ENCODE measurements around the gene TRIM74.
"Not testable (repeated sequence)": the region's sequence is repeated elsewhere in the genome, so short reads cannot be mapped to it uniquely, and the experiment has no call there.

The TRIM74 gene

DNA sequence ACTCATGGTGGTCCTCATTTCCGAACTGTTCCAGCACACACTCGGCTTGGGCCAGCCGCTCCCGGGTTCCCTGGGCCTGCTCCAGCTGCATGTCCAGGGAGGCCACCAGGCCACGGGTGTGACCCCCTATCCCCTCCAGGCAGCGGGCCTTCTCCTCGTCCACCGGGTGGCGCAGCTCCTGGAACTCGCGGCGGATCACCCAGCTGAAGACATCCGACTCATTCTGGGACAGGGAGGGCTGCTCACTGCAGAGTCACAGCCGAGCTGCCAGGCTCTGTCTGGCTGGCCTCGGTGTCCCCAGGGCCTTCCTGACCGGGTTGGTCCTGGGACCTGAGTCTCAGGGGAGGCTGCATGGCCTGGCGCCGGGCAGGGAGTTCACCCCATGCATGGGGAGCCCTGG is 9.2 kb downstream of the TRIM74 start:
- H3K4me3 ChIP-seq (ENCODE audit: low read length), result not testable (repeated sequence)

DNA sequence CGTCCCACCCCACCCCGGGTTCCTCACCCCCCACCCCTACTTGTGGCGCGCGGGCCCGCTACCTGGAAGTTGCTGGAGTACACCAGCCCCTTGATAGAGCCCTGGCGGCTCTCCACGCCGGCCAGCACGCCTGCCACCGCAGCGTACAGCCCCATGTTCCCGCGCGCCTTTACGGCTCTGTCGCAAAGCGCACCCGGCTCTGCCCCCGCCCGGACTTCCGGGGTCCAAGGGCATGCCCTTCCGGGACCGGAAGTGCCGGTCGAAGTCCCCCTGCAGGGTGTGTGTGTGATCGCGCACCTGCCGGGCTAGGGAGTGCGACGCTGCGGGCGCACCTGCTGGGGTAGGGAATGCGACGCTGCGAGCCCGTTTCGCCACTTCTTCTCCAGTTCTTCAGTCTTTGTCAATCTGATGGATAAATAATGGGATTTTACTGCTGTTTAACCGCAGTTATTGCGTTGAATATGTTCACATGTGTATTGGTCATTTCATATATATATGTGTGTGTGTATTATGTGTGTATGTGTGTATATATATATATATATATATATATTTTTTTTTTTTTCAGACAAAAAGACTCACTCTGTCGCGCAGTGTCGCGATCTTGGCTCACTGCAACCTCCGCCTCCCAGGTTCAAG is 14.6 kb downstream of the TRIM74 start:
- H3K4me3 ChIP-seq (ENCODE audit: low read length), result not testable (repeated sequence)

- peak overlapping the region; percentile 62; the same call in 1 of the 2 replicates for H3K4me3 ChIP-seq (ENCODE audit: low read length)
These were observed 15.2 kb downstream of the TRIM74 start for GRCh38 chr7:72953901-72954562.

DNA sequence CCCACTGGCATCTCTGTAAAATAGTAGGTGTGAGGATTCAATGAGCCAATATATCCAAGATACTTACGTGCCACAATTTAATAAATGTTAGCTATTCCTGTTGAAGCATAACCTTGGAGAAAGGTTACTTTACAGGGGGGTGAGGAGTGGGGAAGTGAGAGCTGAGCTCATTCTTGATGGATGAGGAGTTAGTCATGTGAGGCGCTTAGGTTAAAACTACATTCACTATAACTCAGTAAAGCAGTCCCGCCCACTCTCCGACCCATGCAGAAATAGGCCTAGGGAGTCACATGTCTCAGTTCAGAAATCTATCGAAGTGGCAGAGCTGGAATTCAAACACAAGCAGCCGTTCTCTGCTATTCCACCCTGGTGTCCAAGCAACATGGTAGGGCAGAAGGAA is 18.8 kb downstream of the TRIM74 start:
- H3K4me3 ChIP-seq (ENCODE audit: low read length), result not testable (repeated sequence)

GRCh38 chr7:72949686-72950085 is 19.6 kb downstream of the TRIM74 start:
- not testable (repeated sequence) for H3K4me3 ChIP-seq (ENCODE audit: low read length)

- not testable (repeated sequence) for H3K4me3 ChIP-seq (ENCODE audit: low read length)
These were observed 20.0 kb downstream of the TRIM74 start for GRCh38 chr7:72949276-72949675.

DNA sequence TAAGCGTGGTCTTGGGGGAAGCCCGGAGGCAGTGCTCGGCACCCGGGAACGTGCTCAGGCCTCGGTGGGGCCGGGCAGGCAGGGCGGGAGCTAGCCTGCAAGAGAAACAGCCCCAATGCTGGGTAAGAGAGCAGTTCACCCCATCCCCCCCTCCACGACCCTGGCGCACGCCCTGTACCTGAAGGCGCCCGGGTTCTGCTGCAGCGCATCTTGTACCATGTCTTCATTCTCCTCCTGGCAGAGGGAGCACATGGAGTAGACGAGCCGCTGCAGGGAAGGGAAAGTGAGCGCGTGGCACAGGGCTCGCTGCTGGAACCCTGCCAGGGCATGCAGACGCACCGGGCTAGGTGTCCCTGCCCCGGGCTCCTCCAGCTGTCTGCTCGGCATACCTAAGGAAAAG is 20.6 kb downstream of the TRIM74 start:
- H3K4me3 ChIP-seq (ENCODE audit: low read length), result not testable (repeated sequence)

DNA sequence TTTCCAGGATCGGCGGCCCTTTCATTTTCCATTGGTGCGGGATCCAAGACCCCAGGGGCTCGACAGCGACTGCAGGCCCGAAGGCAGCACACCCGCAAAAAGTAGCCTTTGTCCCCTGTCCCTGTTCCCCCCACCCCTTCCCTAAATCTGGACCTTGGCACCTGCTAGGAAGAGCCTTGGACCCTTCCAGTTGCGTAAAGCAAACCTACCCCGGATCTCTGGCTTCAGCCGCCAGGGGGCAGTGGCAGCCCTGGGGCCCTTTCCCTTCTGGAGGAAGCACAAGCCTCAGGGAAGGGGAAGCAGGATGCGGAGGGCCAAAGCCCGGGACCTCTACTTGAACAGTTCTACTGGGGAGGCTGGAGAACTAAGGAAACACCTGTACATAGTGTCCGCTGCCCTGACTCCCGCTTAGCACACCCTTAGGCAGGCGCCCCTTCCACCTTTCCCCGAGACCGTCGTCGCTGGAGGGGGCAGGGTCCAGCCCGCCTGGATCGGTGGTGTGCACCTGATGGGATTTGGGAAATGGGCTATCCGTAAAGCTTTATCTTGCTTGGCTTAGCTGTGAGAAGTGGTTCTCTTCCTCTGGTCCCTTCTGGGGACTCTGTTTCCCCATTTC is 23.0 kb downstream of the TRIM74 start:
- not testable (repeated sequence) for H3K4me3 ChIP-seq (ENCODE audit: low read length)

DNA sequence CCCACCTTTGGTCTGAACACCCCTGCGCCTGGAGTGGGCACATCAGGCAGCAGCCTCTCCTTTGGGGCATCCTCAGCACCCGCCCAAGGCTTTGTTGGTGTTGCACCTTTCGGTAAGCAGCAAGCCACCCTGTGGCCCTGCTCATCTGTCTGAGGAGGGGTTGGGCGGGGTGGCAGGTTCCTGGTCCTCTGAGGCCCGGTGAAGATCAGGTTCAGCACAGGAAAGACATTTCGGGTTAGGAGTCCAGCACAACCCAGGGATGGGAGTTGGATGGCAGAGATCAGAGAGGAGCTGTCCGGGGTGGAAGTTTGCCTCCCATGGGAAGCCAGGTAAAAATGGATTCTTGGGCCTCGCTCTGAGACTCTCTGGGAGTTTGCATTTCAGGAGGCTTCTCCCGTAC is 23.7 kb downstream of the TRIM74 start:
- not testable (repeated sequence) for H3K4me3 ChIP-seq (ENCODE audit: low read length)

- not testable (repeated sequence) for H3K4me3 ChIP-seq (ENCODE audit: low read length)
These were observed 24.3 kb downstream of the TRIM74 start for GRCh38 chr7:72944937-72945336.

GRCh38 chr7:72942956-72943355 is 26.3 kb downstream of the TRIM74 start:
- H3K4me3 ChIP-seq (ENCODE audit: low read length), result not testable (repeated sequence)

DNA sequence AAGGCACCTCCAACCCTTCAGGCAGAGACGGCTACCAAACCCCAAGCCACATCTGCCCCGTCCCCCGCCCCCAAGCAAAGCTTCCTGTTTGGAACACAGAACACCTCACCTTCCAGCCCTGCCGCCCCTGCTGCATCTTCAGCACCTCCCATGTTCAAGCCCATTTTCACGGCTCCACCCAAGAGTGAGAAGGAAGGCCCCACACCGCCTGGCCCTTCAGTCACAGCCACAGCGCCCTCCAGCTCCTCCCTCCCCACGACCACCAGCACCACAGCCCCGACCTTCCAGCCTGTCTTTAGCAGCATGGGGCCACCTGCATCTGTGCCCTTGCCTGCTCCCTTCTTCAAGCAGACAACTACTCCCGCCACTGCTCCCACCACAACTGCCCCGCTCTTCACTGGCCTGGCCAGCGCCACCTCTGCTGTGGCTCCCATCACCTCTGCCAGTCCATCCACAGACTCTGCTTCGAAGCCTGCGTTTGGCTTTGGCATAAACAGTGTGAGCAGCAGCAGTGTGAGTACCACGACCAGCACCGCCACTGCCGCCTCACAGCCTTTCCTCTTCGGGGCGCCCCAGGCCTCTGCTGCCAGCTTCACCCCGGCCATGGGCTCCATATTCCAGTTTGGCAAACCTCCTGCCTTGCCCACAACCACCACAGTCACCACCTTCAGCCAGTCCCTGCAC is 27.1 kb downstream of the TRIM74 start:
- H3K4me3 ChIP-seq (ENCODE audit: low read length), result not testable (repeated sequence)

DNA sequence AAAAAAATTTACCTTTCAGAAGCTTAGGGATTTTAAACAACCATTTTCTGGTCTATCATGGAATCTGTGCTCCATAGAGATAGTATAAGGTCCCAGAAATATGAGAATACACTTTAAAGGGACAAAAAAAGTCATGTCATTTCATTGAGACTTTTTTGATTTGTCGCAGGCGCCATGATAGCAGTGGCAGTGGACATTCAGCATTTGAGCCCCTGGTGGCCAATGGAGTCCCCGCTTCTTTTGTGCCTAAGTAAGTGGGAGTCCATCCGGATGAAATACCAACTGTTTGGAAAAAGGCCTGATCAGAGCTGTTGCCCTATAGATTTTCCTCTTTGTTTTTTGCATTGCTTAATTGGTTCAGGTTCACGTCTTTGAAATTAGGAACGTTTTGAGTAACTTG is 41.0 kb downstream of the TRIM74 start:
- not testable (repeated sequence) for H3K4me3 ChIP-seq (ENCODE audit: low read length)

DNA sequence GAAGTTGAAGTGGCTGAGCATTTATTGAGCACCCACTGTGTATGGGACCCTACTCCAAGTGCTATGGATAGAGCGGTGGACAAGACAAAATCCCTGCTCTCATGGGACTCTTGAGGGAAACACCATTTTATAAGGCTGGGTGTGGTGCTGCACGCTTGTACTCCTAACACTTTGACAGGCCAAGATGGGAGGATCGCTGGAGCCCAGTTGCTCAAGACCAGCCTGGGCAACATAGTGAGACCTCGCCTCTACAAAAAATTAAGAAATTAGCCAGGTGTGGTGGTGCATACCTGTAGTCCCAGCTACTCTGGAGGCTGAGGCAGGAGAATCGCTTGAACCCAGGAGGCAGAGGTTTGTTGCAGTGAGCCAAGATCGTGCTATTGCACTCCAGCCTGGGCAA is 41.5 kb downstream of the TRIM74 start:
- not testable (repeated sequence) for H3K4me3 ChIP-seq (ENCODE audit: low read length)

DNA sequence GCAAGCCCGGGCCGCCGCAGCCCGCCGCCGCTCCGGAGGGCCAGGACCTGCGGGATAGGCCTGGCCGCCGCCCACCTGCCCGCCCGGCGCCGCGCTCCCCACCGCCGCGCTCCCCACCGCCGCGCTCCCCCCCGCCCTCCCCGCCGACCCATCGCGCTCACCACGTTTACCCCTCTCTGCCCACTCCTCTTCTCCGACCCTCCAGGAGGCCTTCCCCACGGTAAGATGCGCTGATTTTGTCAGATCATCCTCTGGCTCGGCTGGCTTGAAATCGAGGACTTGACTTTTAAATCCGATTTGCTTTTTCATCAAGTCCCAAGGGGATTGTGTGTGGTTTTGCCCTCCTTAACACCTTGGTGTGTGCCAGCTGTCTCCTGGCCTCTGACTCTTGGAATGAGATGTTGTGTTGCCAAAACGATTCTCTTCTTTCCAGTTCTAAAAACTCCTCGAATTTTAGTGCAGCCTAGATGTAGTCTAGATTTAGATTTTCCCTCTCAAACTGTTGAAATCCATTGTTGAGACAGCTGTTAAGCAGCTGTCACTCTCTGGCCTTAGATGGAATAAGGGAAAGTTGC is 43.6 kb downstream of the TRIM74 start:
- H3K4me3 ChIP-seq (ENCODE audit: low read length), result peak overlapping the region; percentile 95
- TF ChIP-seq ZNF274 (IDR thresholded peaks at IDR 0.05; ENCODE audit: low read depth, low read length), result no peak

Measured in GM08714 (cell line).